ENCODE measurements around the gene DSCAM.
"Not testable (repeated sequence)": the region's sequence is repeated elsewhere in the genome, so short reads cannot be mapped to it uniquely, and the experiment has no call there.

Gene DSCAM

DNA sequence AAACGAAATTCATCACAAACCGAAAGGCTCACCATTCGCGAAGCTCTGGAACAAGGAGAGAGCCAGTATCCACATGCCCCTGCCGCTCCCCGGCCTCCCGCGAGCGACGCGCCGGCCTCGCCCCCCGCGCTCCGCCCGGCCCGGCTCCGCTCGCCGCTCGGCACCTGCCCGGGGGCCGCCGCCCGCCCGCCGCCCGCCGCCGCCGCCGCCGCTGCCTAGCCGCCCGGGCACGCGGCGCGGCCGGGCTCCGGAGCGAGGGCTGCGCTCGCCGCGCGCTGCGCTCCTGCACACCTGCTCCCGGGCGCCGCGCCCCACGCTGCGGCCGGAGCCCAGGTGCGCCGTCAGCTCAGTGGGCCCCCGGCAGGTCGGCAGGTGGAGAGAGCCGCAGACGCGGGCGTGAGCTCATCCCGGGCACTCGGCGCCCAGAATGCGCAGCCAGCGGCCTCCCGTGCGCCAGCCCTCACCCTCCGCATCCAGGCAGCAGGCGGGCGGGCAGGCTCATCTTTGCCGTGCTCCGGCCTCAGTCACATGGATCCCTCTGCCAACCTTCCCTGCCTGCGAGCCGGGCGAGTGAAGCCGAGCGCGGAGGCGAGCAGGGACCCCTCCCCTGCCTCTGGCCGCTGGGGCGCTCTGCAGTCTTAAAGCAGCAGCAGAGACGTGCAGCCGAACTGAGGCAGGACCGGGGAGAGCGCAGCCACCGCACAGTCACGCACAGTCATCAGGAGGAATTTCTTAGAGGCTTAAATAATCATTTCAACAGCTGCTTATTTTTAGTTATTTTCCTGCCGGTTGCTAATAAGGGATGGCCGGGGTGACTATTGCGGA lies at the start of gene DSCAM:
DSCAM (minus strand) TSS at position 572 of the 825 bp plus-strand sequence; CDS start at position 75, 497 bp downstream.
- no peak for DNase-seq

DNA sequence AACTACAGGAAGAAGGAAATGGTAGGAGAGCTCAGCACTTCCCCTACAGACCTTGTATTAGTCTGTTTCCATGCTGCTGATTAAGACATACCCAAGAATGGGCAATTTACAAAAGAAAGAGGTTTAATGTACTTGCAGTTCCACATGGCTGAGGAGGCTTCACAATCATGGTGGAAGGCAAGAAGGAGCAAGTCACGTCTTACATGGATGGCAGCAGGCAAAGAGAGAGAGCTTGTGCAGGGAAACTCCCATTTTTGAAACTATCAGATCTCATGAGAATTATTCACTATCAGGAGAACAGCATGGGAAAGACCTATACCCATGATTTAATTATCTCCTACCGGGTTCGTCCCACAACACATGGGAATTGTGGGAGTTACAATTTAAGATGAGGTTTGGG lies 48.7 kb upstream of the DSCAM start:
- not testable (repeated sequence) for DNase-seq

DNA sequence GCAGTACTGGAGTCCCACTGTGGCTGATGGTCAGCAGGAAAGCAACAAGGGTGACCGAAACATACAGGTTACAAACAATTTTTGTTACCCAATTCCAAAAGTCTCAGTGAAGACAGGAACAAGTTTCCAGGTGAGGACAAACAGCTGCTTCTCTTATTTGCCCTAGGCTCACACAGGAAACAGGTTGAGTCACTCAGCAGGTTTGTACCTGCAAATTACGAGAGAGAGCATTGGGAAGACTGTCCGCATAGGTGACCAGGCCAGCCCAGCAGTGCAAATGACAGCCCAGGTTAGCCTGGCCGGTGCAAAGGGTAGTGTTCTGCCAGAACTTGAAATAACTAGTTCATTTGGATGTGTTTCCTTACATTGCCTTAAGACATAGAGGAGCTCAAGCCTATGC lies 40.0 kb upstream of the DSCAM start:
- no peak for DNase-seq

- no peak for DNase-seq
Observed at GRCh38 chr21:40886006-40886405, 39.0 kb upstream of the DSCAM start.

GRCh38 chr21:40882192-40882915 lies 35.4 kb upstream of the DSCAM start:
- no peak for DNase-seq

DNA sequence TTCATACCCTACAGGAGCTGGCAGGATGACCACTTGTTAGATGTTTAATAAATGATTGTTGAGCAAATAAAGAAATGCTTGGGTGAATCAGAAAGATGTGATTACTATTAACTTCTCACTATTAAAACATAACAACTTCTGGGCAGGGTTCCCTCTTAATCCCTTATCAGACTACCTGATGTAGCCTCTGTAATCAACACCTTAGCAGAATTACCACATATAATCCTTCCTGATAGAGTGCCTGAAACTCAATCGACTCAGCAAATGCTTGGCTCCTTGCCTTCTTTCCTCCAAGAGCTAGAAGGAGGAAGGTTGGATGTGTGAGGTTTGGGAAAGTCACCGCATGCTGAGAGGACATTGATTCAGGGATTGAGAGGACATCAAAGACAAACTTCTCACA lies 34.8 kb upstream of the DSCAM start:
- no peak for DNase-seq

DNA sequence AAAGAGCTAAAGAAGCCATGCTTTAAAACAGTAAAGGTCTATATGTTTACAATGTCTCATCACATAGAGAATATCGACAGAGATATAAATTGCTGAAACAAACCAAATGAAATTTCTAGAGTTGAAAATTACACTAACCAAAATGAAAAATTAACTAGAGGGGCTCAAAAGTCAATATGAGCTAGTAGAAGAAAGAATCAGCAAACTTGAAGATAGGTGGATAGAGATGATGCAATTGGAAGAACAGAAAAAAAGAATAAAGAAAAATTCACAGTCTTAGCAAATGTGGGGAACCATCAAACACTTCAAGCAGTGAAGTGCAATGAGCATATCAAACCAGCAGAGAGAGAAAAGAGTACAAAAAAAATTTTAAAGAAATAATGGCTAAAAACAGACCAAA lies 24.1 kb upstream of the DSCAM start:
- no peak for DNase-seq

- DNase-seq: no peak
Observed at GRCh38 chr21:40863839-40864238, 16.9 kb upstream of the DSCAM start.

DNA sequence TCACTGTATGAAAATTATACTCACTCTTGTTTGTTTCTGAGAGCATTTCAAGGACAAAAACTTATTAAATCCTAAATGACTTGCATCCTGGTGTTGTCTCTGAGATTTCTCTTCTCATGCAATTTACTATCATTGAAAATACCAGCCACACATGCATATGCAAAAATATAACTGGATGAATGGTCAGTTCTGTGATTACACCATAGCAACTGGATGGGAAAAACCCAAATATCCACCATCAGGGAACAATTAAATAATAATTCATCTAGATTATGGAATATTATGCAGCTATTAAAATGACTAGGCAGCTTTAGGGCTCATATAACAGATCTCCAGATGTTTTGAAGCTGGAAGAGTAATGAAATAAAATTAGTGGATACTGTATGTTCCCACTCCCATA lies 11.6 kb upstream of the DSCAM start:
- no peak for DNase-seq

DNA sequence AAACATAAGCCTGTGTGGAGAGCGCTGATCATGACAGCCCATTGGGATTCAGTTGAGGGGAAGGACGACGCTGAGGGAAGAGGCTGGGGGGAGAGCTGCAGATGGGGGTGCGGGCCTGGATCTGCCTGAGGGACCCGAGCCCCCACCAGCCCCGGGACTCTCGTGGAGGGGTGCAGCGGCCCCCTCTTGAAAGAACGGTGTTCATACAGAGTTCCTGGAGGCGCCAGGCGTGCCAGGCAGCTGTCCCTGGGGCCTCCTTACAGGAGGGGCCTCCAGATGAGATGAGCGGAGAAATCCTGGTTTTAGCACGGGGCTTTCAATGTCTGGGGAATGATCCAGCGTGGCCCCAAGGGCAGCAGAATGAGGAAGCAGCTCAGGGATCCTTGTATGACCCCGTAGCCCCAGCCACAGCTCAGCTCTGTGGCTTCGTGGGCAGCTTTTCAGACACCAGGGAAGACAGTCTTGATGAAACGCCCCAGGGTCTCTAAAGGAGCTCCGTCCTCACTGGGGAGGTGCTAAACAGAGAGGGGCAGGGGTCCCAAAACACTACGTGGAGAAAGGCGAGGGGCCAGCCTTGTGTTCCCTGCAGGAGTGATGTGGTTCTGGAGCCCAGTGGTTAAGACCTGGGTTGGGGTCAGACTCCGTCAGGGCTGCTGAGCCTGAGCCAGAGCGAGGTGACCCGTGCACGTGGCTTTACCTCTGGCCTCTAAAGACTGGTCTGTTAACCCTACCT lies 7.2 kb upstream of the DSCAM start:
- no peak for DNase-seq

DNA sequence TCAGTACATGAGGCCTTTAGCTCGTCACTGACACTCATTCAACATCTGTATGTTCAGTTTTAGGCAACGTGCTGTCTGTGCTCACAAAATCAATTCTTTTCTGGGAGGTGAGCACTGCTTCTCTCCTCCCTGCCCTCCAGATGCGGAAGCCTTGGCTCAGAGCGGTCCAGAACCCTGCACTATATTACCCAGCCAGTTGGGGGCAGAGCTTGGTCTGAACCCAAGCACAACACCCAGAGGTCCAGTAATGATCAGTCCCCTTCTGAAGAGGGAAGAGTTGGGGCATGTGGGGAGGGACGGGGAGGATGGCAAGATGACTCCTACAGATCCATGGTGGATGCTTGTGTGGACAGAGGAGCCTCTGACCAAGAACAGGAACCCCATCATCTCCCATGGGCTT lies 5.6 kb upstream of the DSCAM start:
- no peak for DNase-seq

GRCh38 chr21:40851749-40852148 lies 4.8 kb upstream of the DSCAM start:
- no peak for DNase-seq

DNA sequence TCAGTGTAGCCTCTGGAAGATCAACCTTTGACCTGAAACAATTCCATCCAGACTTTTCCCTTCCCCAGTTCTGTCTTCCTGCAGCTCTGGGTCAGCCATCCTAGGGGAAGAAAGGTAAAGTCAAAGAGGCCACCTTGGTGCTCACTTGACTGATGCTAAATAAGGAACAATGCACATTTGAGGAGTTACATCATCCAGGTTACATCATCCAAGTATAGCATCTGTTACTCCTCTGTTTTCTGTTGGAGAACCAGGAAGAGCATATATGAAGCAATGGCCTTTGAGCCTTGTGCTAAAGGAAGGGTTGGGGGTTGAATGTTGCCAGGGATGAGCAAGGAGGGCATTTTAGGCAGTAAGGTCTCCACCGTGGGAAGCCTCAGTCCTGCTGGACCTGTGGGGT lies 3.1 kb upstream of the DSCAM start:
- DNase-seq: no peak

DNA sequence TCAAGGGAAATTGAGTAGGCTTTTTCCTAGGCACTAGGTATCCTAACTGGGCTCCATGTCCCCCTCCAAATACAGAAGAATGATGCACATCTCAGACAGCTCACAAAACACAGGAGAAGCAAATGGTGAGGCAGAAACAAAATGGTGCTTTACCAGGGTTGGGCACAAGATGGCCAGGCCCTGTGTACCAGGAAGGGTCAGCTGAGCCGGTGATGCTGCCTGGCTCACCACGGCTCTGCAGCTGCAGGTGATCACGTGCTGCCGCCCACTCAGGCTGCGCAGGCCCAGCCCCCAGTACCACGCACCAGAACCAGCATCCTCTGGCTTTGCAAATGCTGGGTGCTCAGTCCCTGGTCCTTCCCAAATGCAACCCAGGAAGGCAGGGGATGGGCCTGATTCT lies 993 bp upstream of the DSCAM start:
- no peak for DNase-seq

DNA sequence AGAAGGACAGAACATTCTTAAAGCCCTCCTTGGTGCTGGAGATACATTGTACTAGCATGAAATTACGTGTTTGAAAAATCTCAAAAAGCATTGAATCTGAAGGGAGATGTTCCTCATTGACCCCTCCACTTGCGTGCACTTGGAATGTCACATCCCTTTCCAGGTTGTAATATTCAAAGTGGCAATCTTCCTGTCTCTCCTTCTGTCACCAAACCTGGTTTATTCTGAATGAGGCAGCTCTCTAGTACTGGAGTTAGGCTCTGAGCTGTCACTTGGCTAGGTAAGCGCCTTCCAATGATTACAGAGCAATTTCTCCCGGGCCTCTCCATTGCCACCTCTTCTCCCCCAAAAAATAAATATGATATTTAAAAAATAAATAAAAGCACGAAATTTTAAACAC lies 855 bp downstream of the DSCAM start:
- no peak for DNase-seq

DNA sequence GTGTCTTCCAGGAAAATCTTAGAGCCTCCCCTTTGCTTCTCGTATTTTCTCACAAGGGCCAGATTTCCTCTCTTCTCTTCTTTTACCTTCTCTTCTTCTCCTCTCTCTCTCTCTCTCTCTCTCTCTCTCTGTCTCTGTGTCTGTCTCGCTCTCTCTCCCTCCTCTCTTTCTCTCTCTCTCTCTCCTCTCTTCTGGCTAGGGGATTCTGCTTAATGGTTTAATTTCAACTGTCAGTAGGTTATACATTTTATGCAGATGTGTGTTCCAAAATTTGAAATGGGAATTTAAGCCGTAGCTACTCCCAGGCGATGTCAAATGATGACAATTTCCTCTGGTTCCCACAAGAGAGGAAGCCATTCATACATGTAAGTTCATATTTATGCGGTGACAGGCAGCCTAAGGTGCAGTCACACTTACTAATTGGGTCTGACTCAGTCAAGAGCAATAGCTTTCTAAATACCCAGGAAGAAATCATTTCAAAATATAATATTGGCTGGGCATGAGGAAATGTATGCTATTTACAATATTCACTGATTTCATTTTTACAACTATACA lies 1.4 kb downstream of the DSCAM start:
- no peak for DNase-seq

DNA sequence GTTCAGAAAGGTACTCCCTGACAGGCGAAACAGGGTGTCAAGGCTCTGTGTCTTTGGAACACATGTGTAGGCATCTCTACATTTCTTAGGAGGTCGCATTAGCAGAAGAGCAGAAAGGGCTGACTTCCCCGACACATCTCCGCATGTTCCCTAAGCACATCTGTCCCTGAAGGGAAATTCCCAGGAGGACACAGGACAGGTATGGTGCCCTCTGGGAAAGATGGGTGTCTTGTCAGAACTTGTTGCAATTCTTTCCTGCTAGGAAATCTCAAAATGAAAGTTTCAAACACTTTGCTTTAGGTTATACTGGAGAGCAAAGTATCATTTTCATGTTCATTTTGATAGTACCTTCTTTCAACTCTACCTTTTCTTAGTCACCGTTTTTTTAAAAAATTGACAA lies 2.0 kb downstream of the DSCAM start:
- no peak for DNase-seq

DNA sequence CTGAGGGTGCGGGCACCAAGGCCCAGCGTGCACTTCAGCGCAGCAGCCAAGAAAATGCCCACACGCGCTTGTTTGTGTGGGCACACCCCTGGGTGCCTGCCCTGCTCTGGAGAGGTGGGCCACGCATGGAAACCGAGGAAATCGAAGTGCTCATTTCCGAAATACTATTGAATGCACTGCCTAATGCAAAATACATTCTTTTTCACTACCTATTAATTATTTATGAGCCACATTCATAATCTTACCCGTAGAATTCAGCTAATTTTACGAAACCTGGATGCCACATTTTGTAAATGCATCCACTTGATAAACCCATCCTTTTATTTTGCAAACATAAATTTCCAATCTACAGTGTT lies 4.8 kb downstream of the DSCAM start:
- no peak for DNase-seq

DNA sequence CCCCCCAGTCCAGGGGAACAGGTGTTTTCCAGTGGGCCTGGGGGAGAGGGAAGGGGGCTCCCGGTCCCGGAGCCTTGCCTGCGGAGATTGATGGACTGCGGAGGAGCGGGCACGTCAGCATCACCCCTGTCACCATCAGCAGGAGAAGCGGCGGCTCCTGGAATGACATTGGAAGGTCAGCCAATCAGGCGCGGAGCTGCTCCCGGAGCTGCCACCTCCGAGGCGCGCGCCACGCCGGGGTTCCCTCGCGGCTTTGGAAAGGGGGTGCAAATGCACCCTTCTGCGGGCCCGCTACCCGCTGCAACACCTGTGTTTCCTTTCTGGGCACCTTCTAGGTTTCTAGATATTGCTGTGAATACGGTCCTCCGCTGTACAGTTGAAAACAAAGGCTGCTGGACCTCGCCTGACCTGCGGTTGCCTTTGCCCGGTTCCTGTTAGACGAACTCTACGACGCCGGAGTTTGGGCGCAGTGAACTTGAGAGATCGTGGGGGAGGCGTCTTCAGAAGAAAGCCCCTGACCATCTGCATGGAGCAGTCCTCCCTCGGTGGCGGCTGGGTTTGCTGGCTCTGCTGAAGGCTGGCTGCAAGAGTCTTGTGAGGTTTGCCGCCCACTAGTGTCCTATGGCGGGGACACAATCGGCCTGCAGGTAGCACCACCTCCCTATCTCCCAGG lies 5.3 kb downstream of the DSCAM start:
- DNase-seq: no peak

- no peak for DNase-seq
Observed at GRCh38 chr21:40840401-40841125, 6.4 kb downstream of the DSCAM start.

DNA sequence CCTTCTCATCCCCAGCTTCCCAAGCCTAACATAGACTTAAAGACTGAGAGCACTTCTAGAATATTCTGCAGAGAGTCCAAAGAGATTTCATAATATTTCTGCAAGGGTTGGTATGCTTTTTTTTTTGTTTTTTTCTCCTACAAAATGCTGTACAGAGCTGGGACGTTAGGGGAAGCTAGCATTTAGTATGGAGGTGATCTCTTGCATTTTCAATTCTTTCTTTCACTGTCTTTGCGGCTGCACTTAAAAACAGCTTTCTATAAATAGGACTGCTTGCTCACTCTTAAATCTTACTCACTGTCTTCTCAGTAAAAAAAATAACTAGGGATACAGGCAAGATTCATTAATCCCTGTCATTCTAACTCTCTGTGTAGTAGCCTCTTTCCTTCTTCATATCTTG lies 7.4 kb downstream of the DSCAM start:
- DNase-seq: no peak

GRCh38 chr21:40837456-40837855 lies 9.5 kb downstream of the DSCAM start:
- no peak for DNase-seq
